ENCODE results near the gene FARS2.

- TF ChIP-seq CTCF (IDR thresholded peaks at IDR 0.05; ENCODE audit: poor library complexity, severe bottlenecking) (no peak), REST (IDR thresholded peaks at IDR 0.05; ENCODE audit: borderline replicate concordance) (no peak), MXI1 (conservative IDR thresholded peaks at IDR 0.05; ENCODE audit: poor library complexity, severe bottlenecking) (no peak), POLR2AphosphoS5 (IDR thresholded peaks at IDR 0.05) (no peak), EZH2 (IDR thresholded peaks at IDR 0.05; ENCODE audit: borderline replicate concordance, insufficient read depth, low read length, poor library complexity, severe bottlenecking) (no peak), TAF1 (IDR thresholded peaks at IDR 0.05; ENCODE audit: low read depth) (no peak)
These were observed 275.3 kb downstream of the FARS2 start for GRCh38 chr6:5536644-5537043.
